ENCODE data around the gene FAIM. TPM values are rescaled to one million over a fixed set of nuclear protein-coding genes. Genes with fewer than 3 reads are reported as not detected.
"Not testable (repeated sequence)": the region's sequence is repeated elsewhere in the genome, so short reads cannot be mapped to it uniquely, and the experiment has no call there.

The FAIM gene
- total and polyA plus RNA-seq, 2 of the 8 experiments (the other 6 are each of a cell fraction or from before 2014, with no cell fraction given) = 1.2 to 7.1 TPM

GRCh38 chr3:138601661-138602060, 6.9 kb upstream of the FAIM start:
- H3K27me3 ChIP-seq (replicated peaks in 1 of 4; ENCODE audit: control insufficient read depth in 3 of 4, extremely low read depth in 1 of 4, insufficient read depth in 3 of 4, low read length in 3 of 4); DNase-seq (ENCODE audit: low read depth in 1 of 2, low spot score in 2 of 2); H3K4me2 ChIP-seq (ENCODE audit: insufficient read depth in 1 of 2, low read depth in 2 of 2, low read length in 2 of 2); H3K56ac ChIP-seq (replicated peaks; ENCODE audit: insufficient read length, low read depth, low read length); FAIRE-seq; POLR2A ChIA-PET (ENCODE audit: partially characterized antibody); H4K5ac ChIP-seq (ENCODE audit: insufficient read length, low read depth, low read length); H3K4me1 ChIP-seq (replicated peaks in 1 of 4; ENCODE audit: control insufficient read depth in 3 of 4, insufficient read depth in 4 of 4, low read length in 3 of 4); H3K4me3 ChIP-seq (ENCODE audit: extremely low read depth in 1 of 4, insufficient read depth in 2 of 4, low read depth in 3 of 4, low read length in 4 of 4); H3K14ac ChIP-seq (ENCODE audit: insufficient read length); H2BK20ac ChIP-seq (ENCODE audit: low read length); H3K18ac ChIP-seq (ENCODE audit: extremely low read depth, low read length); H2BK15ac ChIP-seq (ENCODE audit: low read length); H2BK120ac ChIP-seq (replicated peaks; ENCODE audit: low read depth, low read length); H3K4ac ChIP-seq (replicated peaks; ENCODE audit: insufficient read length, low read depth, low read length); H3K23me2 ChIP-seq (ENCODE audit: low read depth, low read length); H2BK5ac ChIP-seq (ENCODE audit: low read depth, low read length); H2AFZ ChIP-seq (ENCODE audit: low read length); H2BK12ac ChIP-seq (ENCODE audit: low read depth, low read length); H2AK5ac ChIP-seq (ENCODE audit: low read depth, low read length); H3K23ac ChIP-seq (ENCODE audit: insufficient read length); H3K79me1 ChIP-seq (ENCODE audit: low read depth, low read length); CTCF ChIA-PET (ENCODE audit: partially characterized antibody); H3K27ac ChIP-seq (ENCODE audit: low read depth, low read length); H3K36me3 ChIP-seq (ENCODE audit: control insufficient read depth in 2 of 4, insufficient read depth in 4 of 4, low read length in 3 of 4); H3K9ac ChIP-seq (replicated peaks in 1 of 4; ENCODE audit: extremely low read depth in 1 of 4, low read depth in 3 of 4, low read length in 3 of 4); H3K79me2 ChIP-seq (ENCODE audit: control insufficient read depth in 1 of 2, insufficient read depth in 2 of 2, low read length in 2 of 2); H4K8ac ChIP-seq (ENCODE audit: extremely low read depth, insufficient read depth, low read length); H4K91ac ChIP-seq (replicated peaks; ENCODE audit: insufficient read length, low read length); H4K20me1 ChIP-seq (replicated peaks in 1 of 2; ENCODE audit: control insufficient read depth in 1 of 2, insufficient read depth in 2 of 2, low read length in 2 of 2): not testable (repeated sequence)
- peaks cover 7 to 16% of the 10 kb centered on the region in 2 experiments; a peak in 3 of 4 replicates for H3K9me3 ChIP-seq (ENCODE audit: insufficient read depth in 2 of 2, low read depth in 1 of 2, low read length in 1 of 2)
- WGBS, 2 experiments (ENCODE audit: extremely low coverage in 1 of 2, insufficient coverage in 1 of 2, insufficient read length in 1 of 2, insufficient replicate concordance in 2 of 2, low coverage in 1 of 2, low lambda C conversion rate in 2 of 2, missing lambda C conversion rate in 1 of 2) = 94% methylated on average over 2 of the region's 2 CpGs; no CpG with 5 or more reads in 1 of the 2 experiments

DNA sequence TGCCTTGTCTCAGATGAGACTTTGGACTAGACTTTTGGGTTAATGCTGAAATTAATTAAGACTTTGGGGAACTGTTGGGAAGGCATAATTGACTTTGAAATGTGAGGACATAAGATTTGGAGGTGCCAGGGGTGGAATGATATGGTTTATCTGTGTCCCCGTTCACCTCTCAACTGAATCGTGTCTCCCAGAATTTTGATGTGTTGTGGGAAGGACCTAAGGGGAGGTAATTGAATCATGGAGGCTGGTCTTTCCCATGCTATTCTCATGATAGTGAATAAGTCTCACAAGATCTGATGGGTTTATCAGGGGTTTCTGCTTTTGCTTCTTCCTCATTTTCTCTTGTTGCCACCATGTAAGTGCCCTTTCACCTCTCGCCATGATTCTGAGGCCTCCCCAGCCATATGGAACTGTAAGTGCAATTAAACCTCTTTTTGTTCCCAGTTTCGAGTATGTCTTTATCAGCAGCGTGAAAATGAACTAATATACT, 4.4 kb upstream of the FAIM start:
- H3K79me1 ChIP-seq (ENCODE audit: low read depth, low read length); H3K36me3 ChIP-seq (ENCODE audit: control insufficient read depth in 2 of 4, insufficient read depth in 4 of 4, low read length in 3 of 4); H3K79me2 ChIP-seq (ENCODE audit: control insufficient read depth in 1 of 2, insufficient read depth in 2 of 2, low read length in 2 of 2); H3K27ac ChIP-seq (ENCODE audit: low read depth, low read length); H2AFZ ChIP-seq (ENCODE audit: low read length); H3K9me3 ChIP-seq (ENCODE audit: insufficient read depth in 2 of 2, low read depth in 1 of 2, low read length in 1 of 2); H3K4ac ChIP-seq (replicated peaks; ENCODE audit: insufficient read length, low read depth, low read length); CTCF ChIA-PET (ENCODE audit: partially characterized antibody); H3K4me1 ChIP-seq (replicated peaks in 1 of 4; ENCODE audit: control insufficient read depth in 3 of 4, insufficient read depth in 4 of 4, low read length in 3 of 4); H4K8ac ChIP-seq (ENCODE audit: extremely low read depth, insufficient read depth, low read length); H2BK20ac ChIP-seq (ENCODE audit: low read length); H3K23me2 ChIP-seq (ENCODE audit: low read depth, low read length); H2BK120ac ChIP-seq (replicated peaks; ENCODE audit: low read depth, low read length); H4K91ac ChIP-seq (replicated peaks; ENCODE audit: insufficient read length, low read length); H3K56ac ChIP-seq (replicated peaks; ENCODE audit: insufficient read length, low read depth, low read length); H3K9ac ChIP-seq (replicated peaks in 1 of 4; ENCODE audit: extremely low read depth in 1 of 4, low read depth in 3 of 4, low read length in 3 of 4); H2BK15ac ChIP-seq (ENCODE audit: low read length); H3K27me3 ChIP-seq (replicated peaks in 1 of 4; ENCODE audit: control insufficient read depth in 3 of 4, extremely low read depth in 1 of 4, insufficient read depth in 3 of 4, low read length in 3 of 4); H2BK5ac ChIP-seq (ENCODE audit: low read depth, low read length); H4K20me1 ChIP-seq (replicated peaks in 1 of 2; ENCODE audit: control insufficient read depth in 1 of 2, insufficient read depth in 2 of 2, low read length in 2 of 2); H2AK5ac ChIP-seq (ENCODE audit: low read depth, low read length); H4K5ac ChIP-seq (ENCODE audit: insufficient read length, low read depth, low read length); FAIRE-seq; POLR2A ChIA-PET (ENCODE audit: partially characterized antibody); H3K4me3 ChIP-seq (ENCODE audit: extremely low read depth in 1 of 4, insufficient read depth in 2 of 4, low read depth in 3 of 4, low read length in 4 of 4); DNase-seq (ENCODE audit: low read depth in 1 of 2, low spot score in 2 of 2); H3K4me2 ChIP-seq (ENCODE audit: insufficient read depth in 1 of 2, low read depth in 2 of 2, low read length in 2 of 2); H3K14ac ChIP-seq (ENCODE audit: insufficient read length); H3K18ac ChIP-seq (ENCODE audit: extremely low read depth, low read length); H3K23ac ChIP-seq (ENCODE audit: insufficient read length); H2BK12ac ChIP-seq (ENCODE audit: low read depth, low read length): not testable (repeated sequence)
- WGBS, 2 experiments (ENCODE audit: extremely low coverage in 1 of 2, insufficient coverage in 1 of 2, insufficient read length in 1 of 2, insufficient replicate concordance in 2 of 2, low coverage in 1 of 2, low lambda C conversion rate in 2 of 2, missing lambda C conversion rate in 1 of 2) = 98% methylated on average over 5 of the region's 5 CpGs; no CpG with 5 or more reads in 1 of the 2 experiments
